ENCODE measurements around the gene ARMH3. TPM values are rescaled to one million over a fixed set of nuclear protein-coding genes. Genes with fewer than 3 reads are reported as not detected.
A peak's percentile ranks its signal among the peaks of the same experiment; 100 is the strongest.

The ARMH3 gene
- total and polyA plus RNA-seq, 2 donors = 13.4 to 23.0 TPM

DNA sequence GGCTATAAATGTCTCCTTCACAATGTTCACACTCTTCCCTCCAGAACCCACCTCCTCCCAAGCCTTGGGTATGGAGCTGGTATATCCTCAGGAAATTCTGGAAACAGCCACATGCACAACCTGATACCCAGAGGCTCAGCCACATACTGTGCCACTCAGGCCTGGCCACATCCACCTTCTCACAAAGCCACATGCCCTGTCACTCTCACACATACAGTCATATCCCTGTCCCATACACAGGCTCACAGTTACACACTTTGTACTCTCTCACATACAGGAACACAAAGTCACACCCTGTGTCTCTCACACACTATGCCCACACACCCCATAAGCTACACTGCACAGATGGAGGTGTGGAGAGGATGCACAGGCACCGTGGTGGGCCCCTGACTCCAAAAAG lies 222.5 kb downstream of the ARMH3 start:
- H3K4me3 ChIP-seq (ENCODE audit: low read depth, low read length) = no peak overlapping the region
- no peaks in the 10 kb centered on the region for H3K36me3 ChIP-seq (ENCODE audit: insufficient read depth)
- DNase-seq (ENCODE audit: extremely low spot score) = no peak
- H3K4me1 ChIP-seq (ENCODE audit: insufficient read depth) = no peaks in the 10 kb centered on the region
- WGBS = 88% methylated on average over 1 of the region's 1 CpG
- H3K27ac ChIP-seq (ENCODE audit: low read depth) = no peak overlapping the region

DNA sequence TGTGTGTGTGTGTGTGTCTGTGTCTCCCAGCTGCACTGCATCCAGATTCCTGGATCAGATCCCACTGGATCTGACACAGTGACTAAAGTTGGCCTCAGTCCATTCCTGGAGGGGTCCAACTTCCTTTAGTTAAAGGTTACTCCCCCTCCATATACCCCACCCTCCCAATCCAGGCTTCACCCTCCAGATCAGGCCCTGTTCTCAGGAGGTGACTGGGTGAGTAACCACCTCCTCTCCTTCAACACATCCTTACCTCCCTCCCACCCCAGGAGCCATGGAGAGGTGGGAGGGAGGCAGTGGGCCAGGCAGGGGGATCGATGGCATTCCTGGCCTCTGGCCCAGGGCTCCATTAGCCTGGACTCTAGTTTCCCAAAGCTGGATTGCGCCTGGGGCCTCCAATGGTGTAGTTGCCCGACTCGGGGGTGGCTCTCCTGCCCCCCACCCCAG lies 223.6 kb downstream of the ARMH3 start:
- H3K27ac ChIP-seq (ENCODE audit: low read depth) = no peak overlapping the region
- H3K4me1 ChIP-seq (ENCODE audit: insufficient read depth) = no peaks in the 10 kb centered on the region
- 45% methylated on average over 4 of the region's 4 CpGs for WGBS
- no peak overlapping the region for H3K4me3 ChIP-seq (ENCODE audit: low read depth, low read length)
- no peak for DNase-seq (ENCODE audit: extremely low spot score)
- H3K36me3 ChIP-seq (ENCODE audit: insufficient read depth) = no peaks in the 10 kb centered on the region

DNA sequence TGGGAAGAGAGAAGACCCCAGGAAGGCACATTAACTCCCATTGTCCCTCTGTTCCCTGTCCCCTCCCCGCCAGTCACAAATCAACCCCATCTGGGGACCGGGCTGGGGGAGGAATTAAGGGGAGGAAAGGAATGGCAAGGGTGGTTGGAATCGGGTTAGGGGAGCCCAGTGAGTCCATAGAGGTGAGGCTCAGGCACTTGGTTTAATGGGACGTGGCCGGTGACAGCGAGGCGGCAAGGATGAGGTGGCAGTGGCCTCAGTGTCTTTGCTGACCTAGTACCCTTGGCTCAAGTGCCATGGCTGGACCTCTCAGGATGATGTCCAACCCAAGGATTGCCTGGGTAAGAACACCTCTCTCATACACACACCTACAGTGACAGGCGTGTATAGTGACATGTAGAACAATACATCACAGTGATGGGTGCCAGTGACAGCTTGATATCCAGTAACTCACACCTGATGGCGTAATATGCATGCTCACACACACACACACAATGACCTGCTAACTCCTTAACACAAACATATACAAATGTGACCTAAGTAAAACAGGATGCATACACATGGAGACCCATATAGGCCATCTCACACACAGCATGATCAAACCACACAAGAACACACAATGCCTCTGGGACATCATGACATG lies 224.7 kb downstream of the ARMH3 start:
- no peaks in the 10 kb centered on the region for H3K4me1 ChIP-seq (ENCODE audit: insufficient read depth)
- DNase-seq (ENCODE audit: extremely low spot score) = no peak
- WGBS = 51% methylated on average over 9 of the region's 9 CpGs
- no peak overlapping the region for H3K27ac ChIP-seq (ENCODE audit: low read depth)
- peak overlapping the region; percentile 48 for H3K4me3 ChIP-seq (ENCODE audit: low read depth, low read length)
- no peaks in the 10 kb centered on the region for H3K36me3 ChIP-seq (ENCODE audit: insufficient read depth)

DNA sequence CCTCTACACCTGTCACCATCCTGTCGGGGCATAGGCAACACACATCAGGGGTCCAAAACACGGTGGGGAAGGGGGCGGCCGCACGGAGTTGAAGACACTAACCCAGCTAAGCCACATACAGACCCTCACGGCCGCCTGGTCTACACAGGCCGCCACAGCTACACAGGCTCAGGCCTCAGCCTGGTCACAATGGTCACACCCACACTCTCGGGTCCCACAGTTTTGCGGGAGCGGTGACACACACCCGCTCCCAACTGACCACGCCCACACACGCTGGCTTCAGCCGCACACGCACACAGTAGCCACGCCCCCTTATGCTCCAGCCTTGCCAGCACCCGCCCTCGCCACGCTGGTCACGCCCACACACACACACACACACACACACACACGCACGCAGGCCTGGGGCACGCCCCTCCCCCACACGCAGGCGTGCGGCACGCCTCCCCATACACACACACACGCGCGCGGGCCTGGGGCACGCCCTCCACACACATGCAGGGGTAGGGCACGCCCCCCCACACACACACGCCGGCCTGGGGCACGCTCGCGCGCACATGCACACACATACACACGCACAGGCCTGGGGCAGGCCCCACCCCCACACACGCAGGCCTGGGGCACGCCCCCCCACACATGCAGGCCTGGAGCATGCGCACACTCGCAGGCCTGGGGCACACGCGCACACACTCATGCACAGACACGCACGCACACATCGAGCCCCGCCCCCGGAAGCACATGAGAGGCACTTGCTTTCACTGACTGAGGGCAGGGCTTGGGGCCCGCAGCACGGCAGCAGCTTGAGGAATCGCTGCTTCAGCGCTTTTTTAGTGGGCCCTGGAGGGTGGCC lies 225.4 kb downstream of the ARMH3 start:
- 1% methylated on average over 56 of the region's 56 CpGs for WGBS
- Histone ChIP-seq H3K4me1 (ENCODE audit: insufficient read depth) (no peaks in the 10 kb centered on the region), H3K36me3 (ENCODE audit: insufficient read depth) (no peaks in the 10 kb centered on the region), H3K27ac (ENCODE audit: low read depth) (no peak overlapping the region), H3K4me3 (ENCODE audit: low read depth, low read length) (peak overlapping the region; percentile 48)
- peak; percentile 83 for DNase-seq (ENCODE audit: extremely low spot score)

DNA sequence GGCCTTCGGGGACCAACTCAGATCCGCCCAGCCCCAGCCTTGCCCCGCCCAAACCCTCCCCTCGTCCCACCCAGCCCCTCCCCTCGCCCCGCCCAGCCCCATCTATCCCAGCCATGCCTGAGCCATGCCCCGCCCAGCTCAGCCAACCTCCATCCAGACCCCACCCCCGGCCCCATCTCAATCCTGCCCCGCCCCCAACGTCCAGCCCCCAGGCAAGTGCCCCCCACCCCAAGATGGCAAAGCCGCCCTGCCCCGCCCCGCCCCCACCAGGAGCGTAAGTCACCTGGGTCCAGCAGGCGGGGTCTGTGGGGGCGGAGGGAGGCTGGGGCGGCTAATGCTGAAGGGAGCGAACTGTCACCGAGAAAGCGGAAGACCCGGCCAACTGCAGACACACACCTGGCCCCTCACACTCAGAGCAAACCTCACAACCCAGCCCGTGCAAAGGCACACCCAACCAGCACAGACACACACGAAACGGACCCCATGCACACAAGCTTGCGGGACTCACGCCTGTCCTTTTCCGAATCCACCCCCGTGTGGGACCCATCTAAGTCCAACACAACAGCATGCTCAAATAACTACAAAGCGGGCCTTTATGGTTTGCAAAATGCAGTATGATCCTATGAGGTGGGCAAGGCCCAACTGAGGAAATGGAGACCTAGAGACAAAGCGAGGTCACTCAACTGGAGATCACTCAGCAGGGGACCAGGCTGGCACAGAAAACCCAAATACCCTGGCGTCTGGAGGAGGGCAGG lies 226.2 kb downstream of the ARMH3 start:
- peak overlapping the region; percentile 48 for H3K4me3 ChIP-seq (ENCODE audit: low read depth, low read length)
- H3K36me3 ChIP-seq (ENCODE audit: insufficient read depth) = no peaks in the 10 kb centered on the region
- 14% methylated on average over 31 of the region's 31 CpGs for WGBS
- no peak overlapping the region for H3K27ac ChIP-seq (ENCODE audit: low read depth)
- no peaks in the 10 kb centered on the region for H3K4me1 ChIP-seq (ENCODE audit: insufficient read depth)
- DNase-seq (ENCODE audit: extremely low spot score) = no peak

DNA sequence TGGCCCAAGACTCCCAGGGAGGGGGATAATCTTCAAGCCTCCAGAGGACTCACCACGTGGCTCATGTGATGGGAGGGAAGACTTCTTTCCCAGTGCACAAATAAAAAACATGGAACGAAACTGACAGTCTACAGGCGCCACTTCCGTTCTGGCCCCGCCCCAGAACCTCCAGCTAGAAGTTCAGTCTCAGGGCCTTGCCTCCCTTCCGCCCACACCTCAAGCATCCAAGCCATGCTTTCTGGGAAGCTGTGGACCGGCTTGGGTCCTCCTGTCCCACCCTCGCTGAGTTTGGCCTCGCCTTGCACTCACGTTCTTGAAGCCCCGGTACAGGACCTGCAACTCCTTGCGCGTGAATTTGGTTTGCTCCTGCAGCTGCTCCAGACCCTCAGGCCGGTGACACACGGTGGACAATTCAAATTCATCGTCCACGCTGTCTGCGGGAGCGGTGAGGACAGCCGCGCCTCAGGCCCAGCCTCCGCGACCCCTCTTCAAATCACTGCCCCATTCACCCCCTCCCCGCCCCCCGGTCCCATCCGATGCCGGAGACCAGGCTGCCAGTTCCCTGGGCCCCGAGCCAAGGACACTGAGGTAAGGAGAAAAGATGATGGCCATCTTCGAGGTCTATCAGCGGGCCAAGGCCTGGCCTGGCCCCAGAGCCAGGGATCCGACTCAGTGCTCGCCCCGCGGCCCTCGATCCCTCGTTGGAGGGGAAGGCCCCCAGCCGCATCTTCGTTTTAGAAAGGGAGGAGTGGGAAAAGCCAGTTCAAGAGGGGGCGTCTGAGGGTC lies 227.0 kb downstream of the ARMH3 start:
- WGBS = 48% methylated on average over 39 of the region's 39 CpGs
- no peak for DNase-seq (ENCODE audit: extremely low spot score)
- peak overlapping the region; percentile 25 for H3K4me3 ChIP-seq (ENCODE audit: low read depth, low read length)
- no peaks in the 10 kb centered on the region for H3K36me3 ChIP-seq (ENCODE audit: insufficient read depth)
- H3K4me1 ChIP-seq (ENCODE audit: insufficient read depth) = no peaks in the 10 kb centered on the region
- H3K27ac ChIP-seq (ENCODE audit: low read depth) = no peak overlapping the region

DNA sequence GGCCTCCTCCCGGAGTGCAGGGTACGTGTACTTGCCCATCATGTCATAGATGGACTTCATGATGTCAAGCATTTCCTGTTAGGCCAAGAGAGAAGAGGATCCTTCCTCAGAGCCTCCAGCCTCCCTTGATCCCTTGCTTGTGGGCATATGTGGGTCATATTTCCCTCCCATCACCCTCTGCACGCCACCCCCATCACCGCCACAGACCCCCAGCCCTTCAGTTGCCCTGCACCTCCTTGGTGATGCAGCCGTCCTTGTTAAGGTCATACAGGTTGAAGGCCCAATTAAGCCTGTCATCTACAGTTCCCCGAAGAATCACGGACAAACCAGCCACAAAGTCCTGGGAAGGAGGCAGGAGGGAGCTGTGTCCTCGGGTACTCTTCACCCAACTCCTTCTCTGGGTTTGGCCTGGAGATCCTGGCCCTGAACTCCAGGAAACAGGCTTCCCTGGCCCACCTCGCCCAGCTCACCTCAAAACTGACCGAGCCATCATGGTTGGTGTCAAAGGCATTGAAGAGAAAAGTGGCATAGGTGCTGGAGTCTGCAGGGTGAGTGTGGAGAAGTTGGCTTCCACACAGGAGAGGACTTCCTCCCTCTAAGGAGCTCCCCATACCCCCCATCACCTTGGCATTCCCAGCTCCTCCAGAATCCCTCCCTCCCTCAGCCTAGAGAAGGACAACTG lies 227.9 kb downstream of the ARMH3 start:
- no peak overlapping the region for H3K27ac ChIP-seq (ENCODE audit: low read depth)
- 92% methylated on average over 10 of the region's 10 CpGs for WGBS
- H3K4me1 ChIP-seq (ENCODE audit: insufficient read depth) = no peaks in the 10 kb centered on the region
- no peak overlapping the region for H3K4me3 ChIP-seq (ENCODE audit: low read depth, low read length)
- no peak for DNase-seq (ENCODE audit: extremely low spot score)
- no peaks in the 10 kb centered on the region for H3K36me3 ChIP-seq (ENCODE audit: insufficient read depth)

DNA sequence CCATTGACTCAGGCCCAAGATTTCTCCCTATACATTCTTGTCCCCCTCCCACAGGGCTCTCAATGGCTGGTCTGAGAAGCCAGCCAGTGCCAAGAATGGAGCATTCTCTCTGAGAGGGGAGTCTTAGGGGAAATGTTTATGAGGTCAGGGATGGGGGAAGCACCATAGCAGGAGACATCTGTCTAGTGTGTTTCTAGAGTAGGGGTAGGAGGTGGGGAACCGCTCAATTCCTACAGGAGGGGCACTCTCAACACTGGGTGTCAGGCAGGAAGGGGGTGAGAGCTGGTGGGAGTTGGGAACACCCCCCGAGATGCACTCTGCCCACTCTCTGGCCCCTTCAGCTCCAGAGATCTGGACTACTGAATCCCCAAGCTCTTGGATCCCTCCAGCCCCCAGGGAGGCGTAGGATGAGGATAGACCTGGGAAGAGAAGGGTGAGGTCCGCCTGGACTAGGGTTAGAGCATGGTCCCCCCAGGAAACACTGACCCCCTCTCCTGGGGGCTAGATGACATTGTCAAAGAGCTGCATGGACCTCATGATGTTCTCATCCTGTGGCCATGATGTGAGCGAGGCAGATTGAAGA lies 229.0 kb downstream of the ARMH3 start:
- Histone ChIP-seq H3K27ac (ENCODE audit: low read depth) (no peak overlapping the region), H3K4me1 (ENCODE audit: insufficient read depth) (no peaks in the 10 kb centered on the region), H3K36me3 (ENCODE audit: insufficient read depth) (no peaks in the 10 kb centered on the region), H3K4me3 (ENCODE audit: low read depth, low read length) (no peak overlapping the region)
- WGBS = 94% methylated on average over 5 of the region's 5 CpGs
- no peak for DNase-seq (ENCODE audit: extremely low spot score)

DNA sequence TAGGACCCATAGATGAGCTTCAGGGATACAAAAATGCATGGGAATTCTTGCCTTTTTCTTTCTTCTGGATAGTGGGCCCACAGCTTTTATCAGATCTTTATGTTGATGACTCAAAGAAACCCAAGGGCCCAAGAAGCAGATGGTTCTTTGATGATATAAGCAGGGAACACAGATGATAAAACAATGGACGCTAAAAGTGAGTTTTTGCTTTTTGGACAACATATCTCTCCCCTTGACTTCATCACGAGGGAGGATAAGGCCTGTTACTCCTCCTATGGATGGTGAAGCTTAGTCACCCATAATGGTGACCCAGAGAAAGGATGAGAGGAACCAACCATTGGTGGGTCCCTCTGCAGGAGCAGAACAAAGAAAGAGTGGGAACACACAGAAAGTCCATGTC lies 231.2 kb downstream of the ARMH3 start:
- H3K27ac ChIP-seq (ENCODE audit: low read depth) = no peak overlapping the region
- 68% methylated on average over 2 of the region's 2 CpGs for WGBS
- H3K4me3 ChIP-seq (ENCODE audit: low read depth, low read length) = no peak overlapping the region
- H3K36me3 ChIP-seq (ENCODE audit: insufficient read depth) = no peaks in the 10 kb centered on the region
- DNase-seq (ENCODE audit: extremely low spot score) = no peak
- H3K4me1 ChIP-seq (ENCODE audit: insufficient read depth) = no peaks in the 10 kb centered on the region

DNA sequence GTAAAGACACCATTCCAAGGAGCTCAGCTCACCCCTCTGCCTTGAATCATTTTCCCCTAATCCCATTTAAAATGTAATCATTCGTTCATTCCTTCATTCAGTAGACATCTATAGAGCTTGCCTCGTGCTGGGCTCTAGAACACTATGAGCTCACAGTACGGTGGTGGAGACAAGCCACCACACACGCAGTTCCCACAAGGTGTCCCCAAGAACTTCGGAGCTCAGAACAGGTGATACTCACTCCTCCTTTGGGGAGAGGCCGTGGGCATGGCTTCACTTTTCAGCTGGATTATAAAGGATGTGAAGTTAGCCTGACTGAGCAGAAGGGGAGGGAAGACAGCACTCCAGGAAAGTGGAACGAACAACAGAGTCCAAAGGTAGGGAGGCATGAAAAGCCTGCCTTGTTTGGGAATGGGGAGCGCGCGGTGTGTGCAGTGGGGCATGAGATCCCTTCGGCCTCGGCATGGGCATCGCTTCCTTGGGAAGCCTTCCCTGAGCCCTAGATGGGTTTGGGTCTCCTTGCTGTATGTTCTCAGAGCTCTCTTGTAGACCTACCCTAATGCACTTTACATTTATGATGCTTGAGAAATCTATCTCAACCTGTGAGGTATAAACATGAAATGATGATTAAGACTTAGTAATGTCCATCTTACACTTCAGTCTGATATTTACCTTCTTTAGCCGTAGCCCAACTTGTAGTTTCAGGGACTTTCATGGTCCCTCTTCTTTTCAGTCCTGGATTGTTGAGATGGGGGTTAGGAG lies 236.9 kb downstream of the ARMH3 start:
- WGBS = 20% methylated on average over 14 of the region's 14 CpGs

DNA sequence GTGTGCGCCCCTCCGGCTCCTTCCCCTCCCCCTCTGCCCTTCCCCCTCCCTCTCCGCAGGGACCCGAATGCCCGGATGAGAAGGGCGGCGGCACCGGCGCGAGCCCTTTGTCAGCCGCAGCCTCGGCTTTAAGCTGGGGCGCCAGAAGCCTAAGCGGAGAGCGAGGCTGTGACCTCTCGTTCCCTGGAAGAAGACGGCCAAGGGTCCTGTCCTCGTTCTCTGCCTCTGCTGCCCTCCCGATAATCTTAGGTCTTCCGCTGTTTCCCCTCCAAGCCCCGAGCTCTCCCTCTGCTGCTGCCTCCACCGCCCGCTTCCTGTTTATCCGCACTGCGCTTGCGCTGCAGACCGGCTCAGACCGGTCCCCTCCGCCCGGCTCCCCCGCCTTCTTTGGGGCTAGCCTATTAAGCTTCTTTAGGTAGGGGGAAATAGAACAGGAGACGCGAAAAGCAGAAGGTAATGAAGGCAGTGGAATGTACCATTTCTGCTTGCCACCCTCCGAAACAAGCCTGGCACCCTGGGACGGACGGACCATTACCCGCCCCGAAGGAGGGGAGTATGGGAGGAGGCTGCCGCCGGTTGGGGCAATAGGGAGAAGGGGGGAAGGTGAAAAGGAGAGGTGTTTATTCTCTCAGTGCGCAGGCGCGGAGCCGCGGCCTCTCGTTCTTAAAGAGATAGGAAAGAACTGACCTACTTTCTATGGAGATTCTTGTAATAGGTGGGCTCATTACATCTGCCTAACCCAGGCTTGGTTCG lies 237.7 kb downstream of the ARMH3 start, which contains the start of gene OGA:
Gene OGA, minus strand, starts transcription at position 326 of the 753 bp plus-strand sequence. CDS start 422 bp downstream, outside the sequence.
- H3K4me1 ChIP-seq (ENCODE audit: insufficient read depth) = no peaks in the 10 kb centered on the region
- DNase-seq (ENCODE audit: extremely low spot score) = peak; percentile 98
- peak within 1 kb of the TSS; percentile 95 for H3K27ac ChIP-seq (ENCODE audit: low read depth)
- WGBS = under 1% methylated on average over 47 of the region's 47 CpGs
- no peaks in the 10 kb centered on the region for H3K36me3 ChIP-seq (ENCODE audit: insufficient read depth)
- peak within 1 kb of the TSS; percentile 97 for H3K4me3 ChIP-seq (ENCODE audit: low read depth, low read length)

More for the DNA sequence above, 236.9 kb downstream of the ARMH3 start:
- no peak for DNase-seq (ENCODE audit: extremely low spot score)
- no peaks in the 10 kb centered on the region for H3K36me3 ChIP-seq (ENCODE audit: insufficient read depth)
- H3K27ac ChIP-seq (ENCODE audit: low read depth) = peak overlapping the region; percentile 45
- peak overlapping the region; percentile 19 for H3K4me3 ChIP-seq (ENCODE audit: low read depth, low read length)
- no peaks in the 10 kb centered on the region for H3K4me1 ChIP-seq (ENCODE audit: insufficient read depth)

Measured in urinary bladder (tissue), 4 donors.